DND-41 (cell line): ENCODE data around the gene FTMT.
A peak's percentile ranks its signal among the peaks of the same experiment; 100 is the strongest.

Experiments used
- ATAC-seq: fragments of 200-7000 bp; cut with Tn5 transposase; 3 replicates; pipeline ENCODE4 v1.9.1; 2021; ENCODE audit warnings: low read depth; ENCODE audit not compliant: insufficient read depth
- DNase-seq: peaks from one replicate; pipeline ENCODE4 v3.0.0-alpha.2; 2020
- H2AFZ ChIP-seq: 2 replicates; pipeline ENCODE4 v1.6.0; 2012; ENCODE audit warnings: low read depth, low read length
- H3K27ac ChIP-seq: 2 replicates; pipeline ENCODE4 v1.5.1; 2012; ENCODE audit warnings: low read length, inconsistent platforms
- H3K27me3 ChIP-seq: fragments of 200-600 bp; sonication (generic); 2 replicates; pipeline ENCODE4 v1.6.0; 2012; ENCODE audit warnings: low read length, mild to moderate bottlenecking, inconsistent platforms; ENCODE audit not compliant: insufficient read depth, poor library complexity
- H3K36me3 ChIP-seq: 2 replicates; pipeline ENCODE4 v1.5.1; 2012; ENCODE audit warnings: low read length, inconsistent platforms; ENCODE audit not compliant: insufficient read depth
- H3K4me1 ChIP-seq: 2 replicates; pipeline ENCODE4 v1.5.1; 2012; ENCODE audit warnings: mild to moderate bottlenecking, low read length; ENCODE audit not compliant: insufficient read depth
- H3K4me2 ChIP-seq: 2 replicates; pipeline ENCODE4 v1.6.0; 2012; ENCODE audit warnings: mild to moderate bottlenecking, moderate library complexity, low read length, inconsistent platforms; ENCODE audit not compliant: insufficient read depth
- H3K4me3 ChIP-seq, 2 experiments: fragments of 200-600 bp in 1 of 2; shearing (Covaris generic) in 1 of 2; 2 replicates each; pipeline ENCODE4 v1.5.1; 2012 to 2016; ENCODE audit warnings: inconsistent platforms in 2 of 2, low read length in 2 of 2, mild to moderate bottlenecking in 2 of 2, low read depth in 1 of 2, moderate library complexity in 1 of 2
- H3K79me2 ChIP-seq: 2 replicates; pipeline ENCODE4 v1.6.0; 2012; ENCODE audit warnings: low read length, inconsistent platforms; ENCODE audit not compliant: insufficient read depth
- H3K9ac ChIP-seq: 2 replicates; pipeline ENCODE4 v1.6.0; 2012; ENCODE audit warnings: low read depth, mild to moderate bottlenecking, inconsistent platforms, low read length, moderate library complexity
- H3K9me3 ChIP-seq: 2 replicates; pipeline ENCODE4 v1.5.1; 2012; ENCODE audit warnings: low read length, moderate library complexity, mild to moderate bottlenecking, inconsistent platforms; ENCODE audit not compliant: insufficient read depth, severe bottlenecking
- H4K20me1 ChIP-seq: 2 replicates; pipeline ENCODE4 v1.6.0; 2012; ENCODE audit warnings: low read length; ENCODE audit not compliant: insufficient read depth
- CTCF ChIP-seq: IDR thresholded peaks from 2 replicates; pipeline ENCODE4 v1.5.1; 2012; ENCODE audit warnings: borderline replicate concordance, low read length, moderate library complexity, mild to moderate bottlenecking; ENCODE audit not compliant: poor library complexity, severe bottlenecking; ENCODE audit errors: extremely low read depth
- EZH2 ChIP-seq: IDR thresholded peaks from 3 replicates; pipeline ENCODE4 v1.6.1; 2012; ENCODE audit warnings: borderline replicate concordance, low read depth, mild to moderate bottlenecking, moderate library complexity, low read length, inconsistent platforms; ENCODE audit not compliant: severe bottlenecking

FTMT gene

GRCh38 chr5:121867403-121867802 is 15.7 kb downstream of the FTMT start:
- no peak for ATAC-seq

GRCh38 chr5:121870489-121870888 is 18.8 kb downstream of the FTMT start:
- no peak overlapping the region for H3K4me3 ChIP-seq
- H3K9ac ChIP-seq, result no peak overlapping the region
- no peaks in the 10 kb centered on the region for H3K36me3 ChIP-seq
- peaks cover 2% of the 10 kb centered on the region for H3K4me1 ChIP-seq
- H3K79me2 ChIP-seq, result no peaks in the 10 kb centered on the region
- no peak overlapping the region for H2AFZ ChIP-seq
- ATAC-seq (no peak), DNase-seq (no peak)
- TF ChIP-seq CTCF (peak; percentile 57), EZH2 (no peak)
- H3K4me2 ChIP-seq, result no peak overlapping the region
- H4K20me1 ChIP-seq, result no peaks in the 10 kb centered on the region
- H3K27ac ChIP-seq, result no peak overlapping the region
- no peaks in the 10 kb centered on the region for H3K27me3 ChIP-seq
- H3K9me3 ChIP-seq, result no peaks in the 10 kb centered on the region

More at GRCh38 chr5:121867403-121867802, 15.7 kb downstream of the FTMT start:
- Histone ChIP-seq H2AFZ (no peak overlapping the region), H4K20me1 (no peaks in the 10 kb centered on the region), H3K9me3 (no peaks in the 10 kb centered on the region), H3K27me3 (no peaks in the 10 kb centered on the region), H3K79me2 (no peaks in the 10 kb centered on the region), H3K9ac (no peak overlapping the region), H3K4me2 (no peak overlapping the region), H3K4me3 (no peak overlapping the region), H3K4me1 (peaks cover 5% of the 10 kb centered on the region), H3K27ac (no peak overlapping the region), H3K36me3 (no peaks in the 10 kb centered on the region)
- no peak for TF ChIP-seq EZH2
- no peak for TF ChIP-seq CTCF
- DNase-seq, result no peak

- Histone ChIP-seq H3K36me3 (no peaks in the 10 kb centered on the region), H4K20me1 (no peaks in the 10 kb centered on the region), H3K4me1 (no peaks in the 10 kb centered on the region), H2AFZ (no peak overlapping the region), H3K9me3 (no peaks in the 10 kb centered on the region), H3K4me2 (no peak overlapping the region), H3K9ac (no peak overlapping the region), H3K27me3 (no peaks in the 10 kb centered on the region), H3K27ac (no peak overlapping the region), H3K79me2 (no peaks in the 10 kb centered on the region), H3K4me3 (no peak overlapping the region)
- TF ChIP-seq CTCF (no peak), EZH2 (no peak)
- ATAC-seq, result no peak
- DNase-seq, result no peak
Observed at GRCh38 chr5:121872856-121873255, 21.2 kb downstream of the FTMT start.

GRCh38 chr5:121873409-121873808 is 21.7 kb downstream of the FTMT start:
- Histone ChIP-seq H3K4me2 (no peak overlapping the region), H3K36me3 (no peaks in the 10 kb centered on the region), H3K9me3 (no peaks in the 10 kb centered on the region), H3K27ac (no peak overlapping the region), H2AFZ (no peak overlapping the region), H3K9ac (no peak overlapping the region), H3K79me2 (no peaks in the 10 kb centered on the region), H3K4me3 (no peak overlapping the region), H3K27me3 (no peaks in the 10 kb centered on the region), H3K4me1 (no peaks in the 10 kb centered on the region), H4K20me1 (no peaks in the 10 kb centered on the region)
- ATAC-seq, result 0 out of 3 replicates have a peak, but pooled peaks have one; percentile 27
- TF ChIP-seq CTCF, result no peak
- DNase-seq, result no peak
